ENCODE results near the gene UGT1A9. TPM values are rescaled to one million over a fixed set of nuclear protein-coding genes. Genes with fewer than 3 reads are reported as not detected.

UGT1A9 gene
- total and polyA plus RNA-seq, 2 of the 4 experiments (the other 2 are of a cell fraction): not detected

GRCh38 chr2:233713262-233713615 lies 41.5 kb downstream of the UGT1A9 start:
- Histone ChIP-seq H4K5ac (ENCODE audit: low read depth, low read length) (no peak overlapping the region), H4K8ac (ENCODE audit: low read depth in 2 of 2, low read length in 2 of 2) (no peak overlapping the region), H4K91ac (ENCODE audit: insufficient read depth, low read depth, low read length) (no peak overlapping the region), H3K9me3 (ENCODE audit: control insufficient read depth, insufficient read depth, low read length) (no peaks in the 10 kb centered on the region), H2BK15ac (ENCODE audit: low read depth, low read length) (no peak overlapping the region), H2BK5ac (ENCODE audit: low read depth, low read length, poor library complexity, severe bottlenecking) (no peak overlapping the region), H3K79me1 (ENCODE audit: low read depth in 1 of 2, low read length in 2 of 2) (no peaks in the 10 kb centered on the region), H3K4ac (ENCODE audit: low read depth, low read length) (no peak overlapping the region), H2AK5ac (ENCODE audit: low read depth, low read length) (no peak overlapping the region), H4K20me1 (ENCODE audit: insufficient read depth, low read length) (no peaks in the 10 kb centered on the region), H3K4me3 (ENCODE audit: insufficient read depth, low read depth, low read length) (no peak overlapping the region), H3K18ac (ENCODE audit: low read depth, low read length) (no peak overlapping the region), H3K4me2 (ENCODE audit: low read depth, low read length) (no peak overlapping the region), H2BK20ac (ENCODE audit: low read depth, low read length) (no peak overlapping the region), H3K23ac (ENCODE audit: low read depth, low read length) (no peak overlapping the region), H3K27me3 (ENCODE audit: control insufficient read depth, insufficient read depth, low read length) (peaks cover 4% of the 10 kb centered on the region; the same call in 1 of the 2 replicates), H3K36me3 (ENCODE audit: control insufficient read depth, insufficient read depth, low read length) (no peaks in the 10 kb centered on the region), H3K9ac (ENCODE audit: low read depth, low read length) (no peak overlapping the region), H3K14ac (replicated peaks; ENCODE audit: low read depth, low read length) (no peak overlapping the region), H2BK120ac (ENCODE audit: low read depth, low read length) (no peak overlapping the region), H3K56ac (ENCODE audit: extremely low read depth, insufficient read depth, low read length) (no peak overlapping the region), H3K27ac (ENCODE audit: insufficient read depth, low read length) (no peak overlapping the region), H3K4me1 (ENCODE audit: control insufficient read depth, insufficient read depth, low read length) (peaks cover 2% of the 10 kb centered on the region), H2AFZ (replicated peaks; ENCODE audit: low read length, poor library complexity) (no peak overlapping the region), H2AK9ac (replicated peaks; ENCODE audit: low read depth, low read length, poor library complexity) (no peak overlapping the region), H3K9me1 (ENCODE audit: insufficient read depth, low read length) (no peaks in the 10 kb centered on the region)
- no peak for ATAC-seq (ENCODE audit: low read depth)
- intact Hi-C loops (cut with micrococcal nuclease): loop anchor here (5.0 kb wide), 3 partner anchors 156 to 1404 kb away; no protein-coding TSS in a partner anchor
- DNase-seq: no peak
- dilution Hi-C loops (cut with HindIII; ENCODE audit: low sequenced_read_pairs, unreplicated experiment): no loop called here
- 88% methylated on average over 6 of the region's 7 CpGs; no CpG with 5 or more reads in 1 of the 2 experiments for WGBS, 2 experiments (ENCODE audit: extremely low coverage in 2 of 2, insufficient read length in 1 of 2)
- POLR2A ChIA-PET (ENCODE audit: unreplicated experiment): no interaction called here
- in situ Hi-C loops (cut with MboI; ENCODE audit: low sequenced_read_pairs): loop anchor here (5.0 kb wide), 1 partner anchor 266 kb away; no protein-coding TSS in a partner anchor
- no TSS peak for BruUV-seq (replicated peaks)
- CTCF ChIA-PET: no interaction called here
- no peak for TF ChIP-seq SMC3 (IDR thresholded peaks at IDR 0.05; ENCODE audit: low read depth, low read length)
- TF ChIP-seq CHD1 (IDR thresholded peaks at IDR 0.05; ENCODE audit: low read depth, low read length): no peak
- TF ChIP-seq, protein P1, sequence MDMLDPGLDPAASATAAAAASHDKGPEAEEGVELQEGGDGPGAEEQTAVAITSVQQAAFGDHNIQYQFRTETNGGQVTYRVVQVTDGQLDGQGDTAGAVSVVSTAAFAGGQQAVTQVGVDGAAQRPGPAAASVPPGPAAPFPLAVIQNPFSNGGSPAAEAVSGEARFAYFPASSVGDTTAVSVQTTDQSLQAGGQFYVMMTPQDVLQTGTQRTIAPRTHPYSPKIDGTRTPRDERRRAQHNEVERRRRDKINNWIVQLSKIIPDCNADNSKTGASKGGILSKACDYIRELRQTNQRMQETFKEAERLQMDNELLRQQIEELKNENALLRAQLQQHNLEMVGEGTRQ (IDR thresholded peaks at IDR 0.05; ENCODE audit: low read depth, low read length): no peak
- no peak for TF ChIP-seq MXI1 (IDR thresholded peaks at IDR 0.05; ENCODE audit: borderline replicate concordance, low read depth, low read length)
- no peak for TF ChIP-seq NFE2L2 (IDR thresholded peaks at IDR 0.05; ENCODE audit: low read depth, low read length)
- no peak for TF ChIP-seq POLR2A (IDR thresholded peaks at IDR 0.05; ENCODE audit: low read depth, low read length)
- no peak for TF ChIP-seq BHLHE40 (IDR thresholded peaks at IDR 0.05; ENCODE audit: low read depth, low read length)
- TF ChIP-seq CTCF (conservative IDR thresholded peaks at IDR 0.05; ENCODE audit: low read depth, low read length): no peak
- TF ChIP-seq, protein P2, sequence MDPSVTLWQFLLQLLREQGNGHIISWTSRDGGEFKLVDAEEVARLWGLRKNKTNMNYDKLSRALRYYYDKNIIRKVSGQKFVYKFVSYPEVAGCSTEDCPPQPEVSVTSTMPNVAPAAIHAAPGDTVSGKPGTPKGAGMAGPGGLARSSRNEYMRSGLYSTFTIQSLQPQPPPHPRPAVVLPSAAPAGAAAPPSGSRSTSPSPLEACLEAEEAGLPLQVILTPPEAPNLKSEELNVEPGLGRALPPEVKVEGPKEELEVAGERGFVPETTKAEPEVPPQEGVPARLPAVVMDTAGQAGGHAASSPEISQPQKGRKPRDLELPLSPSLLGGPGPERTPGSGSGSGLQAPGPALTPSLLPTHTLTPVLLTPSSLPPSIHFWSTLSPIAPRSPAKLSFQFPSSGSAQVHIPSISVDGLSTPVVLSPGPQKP (IDR thresholded peaks at IDR 0.05; ENCODE audit: borderline replicate concordance, low read depth, low read length): no peak
